Stimulated activated CD8-positive, alpha-beta memory T cell treated with anti-CD3 and anti-CD28 coated beads, Interleukin-15, amount 100 ng/mL, for 1 hour (primary cell): ENCODE data around the gene RELL1.

Experiments used
- DNase-seq: peaks from one replicate; pipeline ENCODE4 v3.0.0-alpha.2; 2020; ENCODE audit warnings: low read depth

Gene RELL1

GRCh38 chr4:37686373-37687193, at the start of gene RELL1:
Gene RELL1 (minus strand): TSS chr4:37686376. CDS start chr4:37686287, 89 bp downstream.
- peak; percentile 96 for DNase-seq

DNA sequence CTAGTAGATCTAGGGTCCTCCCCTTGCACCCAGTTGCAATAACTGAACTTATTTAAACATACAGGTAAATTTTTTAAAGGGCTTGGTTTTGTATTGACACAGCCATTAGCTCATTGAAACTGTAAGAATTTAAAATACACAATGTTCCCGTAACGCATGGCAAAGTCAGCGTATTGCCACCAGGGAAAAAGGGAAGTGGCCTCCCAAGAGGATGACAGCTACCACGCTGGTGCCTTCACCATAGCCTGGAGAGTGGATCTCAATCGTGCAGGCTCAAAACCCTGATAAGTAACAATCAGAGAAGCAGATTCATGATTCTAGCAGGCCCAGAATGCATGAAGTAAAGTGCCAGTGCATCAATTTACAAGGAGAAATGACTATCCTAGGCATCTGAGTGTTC, 49.4 kb upstream of the RELL1 start:
- no peak for DNase-seq

- no peak for DNase-seq
Measured at GRCh38 chr4:37734989-37735388, 48.8 kb upstream of the RELL1 start.

- DNase-seq, result no peak
Measured at GRCh38 chr4:37733240-37733867, 47.2 kb upstream of the RELL1 start.

DNA sequence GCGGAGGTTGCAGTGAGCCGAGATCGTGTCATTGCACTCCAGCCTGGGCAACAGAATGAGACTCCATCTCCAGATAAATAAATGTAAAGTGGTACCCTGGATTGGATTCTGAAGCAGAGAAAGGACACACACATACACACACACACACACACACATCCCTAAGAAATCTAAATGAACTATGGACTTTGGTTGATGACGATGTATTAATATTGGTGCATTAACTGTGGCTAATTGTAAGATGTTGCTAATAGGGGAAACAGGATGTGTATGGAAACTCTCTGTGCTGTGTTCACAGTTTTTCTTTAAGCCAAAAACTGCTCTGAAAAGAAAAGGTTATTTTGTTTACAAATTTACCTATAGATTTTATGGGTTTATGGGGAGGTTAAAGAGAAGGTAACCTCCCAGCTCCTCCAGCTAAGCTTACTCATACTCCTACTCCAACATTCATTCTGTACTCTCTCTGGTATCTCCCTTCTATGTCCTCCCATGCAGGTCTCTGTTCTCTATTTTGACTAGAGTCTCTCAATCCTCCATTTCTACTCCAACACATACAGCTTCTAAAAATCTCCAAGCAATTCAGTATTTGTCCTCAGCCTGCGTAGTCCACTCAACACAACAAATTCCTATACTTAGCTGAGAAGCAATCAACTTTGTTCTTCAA, 46.5 kb upstream of the RELL1 start:
- DNase-seq, result no peak

- no peak for DNase-seq
Measured at GRCh38 chr4:37729649-37730004, 43.5 kb upstream of the RELL1 start.

- DNase-seq, result no peak
Measured at GRCh38 chr4:37728064-37728463, 41.9 kb upstream of the RELL1 start.

DNA sequence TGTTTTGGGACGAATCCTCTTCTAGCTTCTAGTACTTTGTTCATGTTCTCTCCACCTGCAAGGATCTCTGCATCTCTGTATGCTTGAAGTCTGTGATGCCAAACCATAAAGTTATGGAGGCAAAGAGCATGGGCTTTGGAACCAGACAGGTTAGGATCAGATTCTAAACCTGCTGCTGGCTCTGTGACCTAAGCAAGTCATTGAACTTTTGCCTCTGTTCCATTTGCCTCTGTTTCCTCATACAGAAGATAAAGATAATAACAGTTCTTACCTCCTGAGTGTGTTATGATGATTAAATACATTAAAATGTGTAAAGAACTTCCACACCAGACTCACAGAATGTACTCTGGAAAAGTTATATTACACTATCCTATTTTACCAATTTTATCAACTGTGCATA, 41.5 kb upstream of the RELL1 start:
- no peak for DNase-seq

- DNase-seq, result no peak
Measured at GRCh38 chr4:37726666-37727065, 40.5 kb upstream of the RELL1 start.

- DNase-seq, result no peak
Measured at GRCh38 chr4:37725718-37726117, 39.5 kb upstream of the RELL1 start.

GRCh38 chr4:37723067-37723466, 36.9 kb upstream of the RELL1 start:
- no peak for DNase-seq

DNA sequence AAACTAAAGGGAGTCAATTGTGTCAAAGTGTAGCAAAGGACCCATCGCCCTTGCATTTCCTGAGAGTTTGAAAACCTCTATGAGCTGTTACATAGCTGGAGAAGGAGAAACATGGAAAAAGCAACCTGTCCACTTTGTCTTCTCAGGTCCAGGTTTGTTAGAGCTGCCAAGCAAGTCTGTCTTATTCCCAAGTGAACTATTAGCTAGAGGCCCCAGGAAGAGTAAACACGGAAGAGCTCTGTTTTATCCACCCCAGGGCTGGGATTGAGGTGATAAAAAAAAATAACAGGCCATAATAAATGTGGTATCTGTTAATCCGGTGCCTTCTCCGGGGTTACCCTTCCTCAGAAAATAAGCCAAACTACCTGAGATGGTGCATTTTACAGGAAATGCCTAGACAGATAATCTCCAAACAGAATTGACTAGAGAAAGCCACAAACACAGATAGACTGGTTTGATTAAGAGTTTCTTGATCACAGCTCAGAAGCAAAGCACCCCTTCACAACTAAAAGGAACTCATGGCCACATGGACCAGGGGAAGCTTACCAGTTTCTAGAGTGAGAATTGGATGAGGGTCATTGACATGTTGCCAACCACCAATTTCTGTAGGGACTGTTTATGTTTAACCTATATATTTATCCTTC, 35.9 kb upstream of the RELL1 start:
- DNase-seq, result no peak

DNA sequence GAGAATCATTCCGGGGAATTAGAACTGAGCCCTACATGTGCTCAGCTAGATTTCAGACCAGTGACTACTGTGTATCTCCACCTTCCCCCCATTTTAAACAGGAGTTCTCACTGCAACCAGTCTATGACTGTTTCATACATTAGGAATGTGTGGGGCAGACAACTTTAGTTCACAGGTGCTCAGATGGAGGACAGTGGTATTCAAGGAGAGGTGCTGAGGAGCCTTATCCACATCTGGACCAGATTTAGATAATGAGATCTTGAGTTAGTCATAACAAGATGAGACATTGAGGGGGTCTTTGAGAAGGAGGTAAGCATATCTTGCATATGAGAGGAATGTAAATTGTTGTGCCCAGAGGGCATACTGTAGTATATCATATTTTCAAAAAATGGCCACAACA, 32.8 kb upstream of the RELL1 start:
- no peak for DNase-seq

DNA sequence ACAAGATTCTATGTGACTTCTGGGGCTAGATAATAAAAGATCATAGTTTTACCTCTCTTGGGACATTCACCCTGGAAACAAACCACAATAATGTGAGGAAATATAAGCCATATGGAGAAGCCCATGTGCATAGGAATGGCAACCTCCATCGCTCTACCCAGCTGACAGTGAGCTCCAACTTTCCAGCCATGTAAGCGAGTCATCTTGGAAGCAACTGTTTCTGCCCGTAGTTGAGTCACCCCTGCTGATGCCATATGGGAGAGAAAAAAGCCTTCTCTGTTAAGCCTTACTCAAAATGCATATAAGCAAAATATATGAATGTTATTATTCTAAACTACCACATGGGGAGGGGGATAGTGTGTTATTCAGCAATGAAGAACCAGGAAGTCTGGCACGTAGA, 31.4 kb upstream of the RELL1 start:
- no peak for DNase-seq

DNA sequence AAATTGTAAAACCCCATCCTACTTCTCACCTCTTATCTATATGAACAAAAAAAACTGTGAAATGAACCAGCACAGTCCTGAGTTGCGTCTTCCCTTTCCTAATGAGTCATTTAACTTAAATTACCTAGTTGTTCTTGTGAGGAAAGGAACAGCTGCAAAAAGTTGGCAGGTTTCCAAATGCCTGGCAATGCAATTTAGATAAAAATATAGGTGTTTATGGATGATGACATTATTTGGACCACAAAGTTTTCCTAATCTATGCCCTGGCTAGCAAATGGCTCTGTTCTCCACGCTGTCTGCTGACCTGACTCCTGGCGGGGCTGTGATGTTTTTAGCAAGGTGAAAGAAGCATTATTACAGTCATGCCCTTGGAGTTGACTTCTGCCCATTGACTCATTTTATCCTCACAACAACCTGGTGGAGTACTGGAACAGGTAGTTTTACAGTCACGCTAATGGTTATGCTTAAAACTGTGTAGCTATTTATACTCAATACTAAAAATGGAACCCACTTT, 29.8 kb upstream of the RELL1 start:
- no peak for DNase-seq

DNA sequence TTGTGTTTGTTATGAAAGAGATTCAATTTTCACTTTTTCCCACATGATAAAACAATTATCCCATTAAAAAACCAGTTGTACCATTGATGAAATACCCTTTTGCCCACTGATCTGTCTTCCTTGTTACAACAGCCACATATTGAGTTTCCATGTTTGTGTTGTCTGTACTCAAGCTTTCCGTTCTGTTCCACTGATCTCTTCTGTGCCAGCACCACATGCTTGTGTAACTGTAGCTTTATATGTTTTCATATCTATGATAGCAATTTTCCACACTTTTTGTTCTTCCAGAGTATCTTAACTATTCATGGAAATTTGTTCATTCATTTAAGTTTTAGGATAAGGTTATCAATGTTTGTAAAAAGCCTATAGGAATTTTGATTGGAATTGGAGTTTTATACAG, 24.3 kb upstream of the RELL1 start:
- no peak for DNase-seq

GRCh38 chr4:37706032-37706431, 19.9 kb upstream of the RELL1 start:
- no peak for DNase-seq

GRCh38 chr4:37705571-37705970, 19.4 kb upstream of the RELL1 start:
- DNase-seq, result no peak

GRCh38 chr4:37699868-37700481, 13.8 kb upstream of the RELL1 start:
- no peak for DNase-seq

GRCh38 chr4:37697566-37697965, 11.4 kb upstream of the RELL1 start:
- DNase-seq, result no peak

- DNase-seq, result no peak
Measured at GRCh38 chr4:37693450-37694190, 7.4 kb upstream of the RELL1 start.
